Testis (tissue), 2 donors: ENCODE measurements around the gene CEACAM18.

ENCODE experiments used
- CTCF ChIP-seq, 3 experiments: fragments of 450-650 bp in 2 of 3; fragments of 200-600 bp in 1 of 3; sonication (generic) in 1 of 3; IDR thresholded peaks; one replicate each; pipeline ENCODE4 v1.5.1; 2016 to 2019; ENCODE audit warnings: antibody characterized with exemption in 3 of 3, mild to moderate bottlenecking in 2 of 3, moderate library complexity in 1 of 3
- POLR2A ChIP-seq: fragments of 450-650 bp; IDR thresholded peaks from one replicate; pipeline ENCODE4 v1.6.1; 2017; ENCODE audit warnings: antibody characterized with exemption, mild to moderate bottlenecking, moderate library complexity

GRCh38 chr19:51501594-51502263, 23.4 kb downstream of the CEACAM18 start, which contains the start of gene SIGLEC12:
- TF ChIP-seq CTCF (IDR thresholded peaks at IDR 0.05) (no peak), POLR2A (no peak)
